Activated effector memory CD4-positive, alpha-beta T cell treated with Interleukin-2 at 50 U/mL for 16 hours (primary cell): ENCODE measurements around the gene OR4C6.

Source experiments
- DNase-seq: peaks from one replicate; pipeline ENCODE4 v3.0.0-alpha.2; 2020

OR4C6 gene

GRCh38 chr11:55661901-55662300, at the start of gene OR4C6:
Gene OR4C6 (plus strand): TSS chr11:55662201. CDS start chr11:55665167, 2,966 bp downstream.
- DNase-seq: no peak

GRCh38 chr11:55624531-55624930, 37.5 kb upstream of the OR4C6 start:
- no peak for DNase-seq

GRCh38 chr11:55634813-55635212, 27.2 kb upstream of the OR4C6 start, which contains the start of gene OR4P4:
Gene OR4P4 (plus strand): TSS chr11:55635113.
- DNase-seq: no peak

GRCh38 chr11:55648027-55648426, 14.0 kb upstream of the OR4C6 start, which contains the start of gene OR4S2:
Gene OR4S2 (plus strand): TSS chr11:55648327. CDS start chr11:55650904, 2,577 bp downstream.
- DNase-seq: no peak

GRCh38 chr11:55652560-55652959, 9.4 kb upstream of the OR4C6 start:
- no peak for DNase-seq

- no peak for DNase-seq
Measured at GRCh38 chr11:55655096-55655495, 6.9 kb upstream of the OR4C6 start.

GRCh38 chr11:55658031-55658573, 3.9 kb upstream of the OR4C6 start:
- DNase-seq: no peak

GRCh38 chr11:55658608-55659007, 3.4 kb upstream of the OR4C6 start:
- DNase-seq: no peak

GRCh38 chr11:55669376-55669775, 7.4 kb downstream of the OR4C6 start:
- no peak for DNase-seq

- no peak for DNase-seq
Measured at GRCh38 chr11:55673860-55674259, 11.9 kb downstream of the OR4C6 start.

- no peak for DNase-seq
Measured at GRCh38 chr11:55697817-55698216, 35.8 kb downstream of the OR4C6 start.

- DNase-seq: no peak
Measured at GRCh38 chr11:55701429-55701828, 39.4 kb downstream of the OR4C6 start.

- no peak for DNase-seq
Measured at GRCh38 chr11:55707029-55707428, 45.0 kb downstream of the OR4C6 start.

- no peak for DNase-seq
Measured at GRCh38 chr11:55714982-55715888, 53.2 kb downstream of the OR4C6 start.
